HK-2 (cell line): ENCODE data around the gene SRP72.

ENCODE experiments used
- DNase-seq: peaks from one replicate; pipeline ENCODE4 v3.0.0-alpha.2; 2018; ENCODE audit not compliant: unreplicated experiment

Gene SRP72

GRCh38 chr4:56550642-56551041 is 83.2 kb downstream of the SRP72 start:
- DNase-seq = no peak

- no peak for DNase-seq
Observed at GRCh38 chr4:56551516-56551915, 84.1 kb downstream of the SRP72 start.

- no peak for DNase-seq
Observed at GRCh38 chr4:56552273-56552672, 84.9 kb downstream of the SRP72 start.
